ENCODE measurements around the gene ABCA13.
"Not testable (repeated sequence)": the region's sequence is repeated elsewhere in the genome, so short reads cannot be mapped to it uniquely, and the experiment has no call there.

Gene ABCA13

DNA sequence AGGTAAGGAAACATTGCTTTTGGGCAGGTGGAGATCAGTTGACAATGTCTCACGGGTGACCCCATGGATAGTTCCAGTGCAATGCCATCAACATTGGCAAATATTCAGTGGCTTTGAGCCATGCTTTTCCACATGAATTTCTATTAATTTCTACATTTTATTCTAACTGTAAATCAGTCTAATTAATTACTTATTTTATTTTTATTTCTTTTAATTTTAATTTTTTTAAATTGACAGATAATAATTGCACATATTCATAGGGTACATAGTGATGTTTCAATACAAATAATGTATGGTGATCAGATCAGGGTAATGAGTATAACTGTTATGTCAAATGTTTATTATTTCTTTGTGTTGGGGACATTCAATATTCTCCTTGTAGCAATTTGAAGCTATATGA is 3.8 kb downstream of the ABCA13 start:
- in situ Hi-C loops (cut with HindIII; ENCODE audit: low sequenced_read_pairs), result no loop called here

DNA sequence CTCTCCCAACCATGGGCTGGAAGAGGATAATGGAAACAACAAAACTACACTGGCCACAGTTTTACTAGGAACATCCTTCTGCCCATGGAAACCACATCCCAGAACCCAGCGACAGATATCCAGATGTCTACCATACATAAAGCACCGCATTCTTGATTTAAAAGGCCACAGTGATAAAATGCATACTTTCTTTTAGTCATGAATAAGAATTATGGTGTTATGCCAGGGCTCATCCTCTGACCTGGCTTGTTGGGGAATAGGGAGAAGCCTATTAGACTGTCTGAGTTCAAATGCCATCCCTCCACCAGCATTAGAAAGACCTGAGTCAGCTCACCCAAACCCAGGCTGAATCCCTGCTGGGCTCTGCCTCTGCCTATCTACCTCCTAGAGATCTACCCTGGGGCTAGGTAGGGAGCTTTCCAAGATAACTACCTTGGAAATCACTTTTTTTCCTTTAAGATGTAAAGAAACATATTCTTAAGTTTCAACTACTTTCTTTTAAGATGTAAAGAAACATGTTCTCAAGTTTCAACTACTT is 5.2 kb downstream of the ABCA13 start:
- in situ Hi-C loops (cut with HindIII; ENCODE audit: low sequenced_read_pairs), result no loop called here

DNA sequence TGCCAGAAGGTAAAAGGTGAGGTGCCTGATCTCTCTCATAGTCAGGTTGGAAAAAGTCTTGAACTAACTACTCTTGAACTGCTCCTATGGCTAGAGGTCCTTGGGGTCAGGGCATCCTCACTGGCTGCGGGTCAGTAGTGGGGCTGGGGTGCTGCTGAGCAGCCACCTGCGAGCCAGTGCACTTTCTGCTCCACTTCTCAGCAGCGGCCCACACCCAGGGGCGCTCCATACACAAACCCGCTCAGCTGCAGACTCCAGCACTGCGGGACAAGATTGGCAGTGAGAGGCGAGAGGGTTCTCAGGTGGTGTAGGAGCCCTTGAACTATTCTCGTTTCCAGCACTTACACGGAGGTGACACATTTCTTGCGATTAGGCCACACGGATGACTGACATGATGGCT is 6.0 kb downstream of the ABCA13 start:
- in situ Hi-C loops (cut with HindIII; ENCODE audit: low sequenced_read_pairs), result no loop called here

DNA sequence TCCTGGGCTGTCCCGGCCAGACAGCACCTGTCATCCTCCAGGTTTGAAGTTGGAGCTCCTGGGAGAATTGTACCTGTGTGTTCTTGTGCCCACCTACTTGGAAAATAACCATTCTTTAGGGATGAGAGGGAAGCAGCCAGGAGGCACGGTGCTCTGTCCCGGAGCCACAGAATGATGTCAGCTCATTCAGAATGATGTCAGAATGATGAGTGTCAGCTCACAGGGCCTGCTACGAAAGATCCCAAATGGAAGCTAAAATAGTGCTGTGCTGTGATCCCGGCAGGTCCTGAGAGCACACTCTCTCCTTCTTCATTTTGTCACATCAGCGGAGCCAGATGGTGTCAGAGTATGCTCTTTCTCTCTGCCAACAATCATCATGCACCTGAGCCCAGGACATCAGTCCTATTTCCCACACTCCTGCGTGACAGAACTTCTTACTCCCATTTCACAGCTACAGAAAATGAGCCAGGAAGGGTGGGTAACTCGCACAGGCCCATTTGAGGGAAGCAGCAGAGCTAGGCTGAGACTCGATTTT is 8.3 kb downstream of the ABCA13 start:
- in situ Hi-C loops (cut with HindIII; ENCODE audit: low sequenced_read_pairs), result no loop called here

DNA sequence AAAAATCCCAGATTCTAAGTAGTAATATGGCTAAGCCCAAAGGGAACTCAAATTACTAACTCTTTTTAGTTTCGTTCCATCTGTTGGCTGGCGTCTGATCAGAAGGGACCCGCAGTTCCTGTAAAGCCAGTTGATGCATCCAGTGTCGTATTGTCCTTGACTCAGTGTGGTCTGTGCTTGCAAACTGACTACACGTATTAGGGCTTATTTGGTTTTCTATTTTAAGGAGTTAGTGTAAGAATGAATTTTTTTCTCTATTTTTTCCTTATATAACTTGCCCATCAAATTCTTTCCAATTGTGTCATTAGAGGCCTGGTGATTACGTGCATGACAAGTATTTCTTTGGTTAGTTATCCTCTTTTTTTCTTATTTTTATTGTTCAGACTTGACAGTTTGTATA is 9.7 kb downstream of the ABCA13 start:
- in situ Hi-C loops (cut with HindIII; ENCODE audit: low sequenced_read_pairs), result no loop called here

DNA sequence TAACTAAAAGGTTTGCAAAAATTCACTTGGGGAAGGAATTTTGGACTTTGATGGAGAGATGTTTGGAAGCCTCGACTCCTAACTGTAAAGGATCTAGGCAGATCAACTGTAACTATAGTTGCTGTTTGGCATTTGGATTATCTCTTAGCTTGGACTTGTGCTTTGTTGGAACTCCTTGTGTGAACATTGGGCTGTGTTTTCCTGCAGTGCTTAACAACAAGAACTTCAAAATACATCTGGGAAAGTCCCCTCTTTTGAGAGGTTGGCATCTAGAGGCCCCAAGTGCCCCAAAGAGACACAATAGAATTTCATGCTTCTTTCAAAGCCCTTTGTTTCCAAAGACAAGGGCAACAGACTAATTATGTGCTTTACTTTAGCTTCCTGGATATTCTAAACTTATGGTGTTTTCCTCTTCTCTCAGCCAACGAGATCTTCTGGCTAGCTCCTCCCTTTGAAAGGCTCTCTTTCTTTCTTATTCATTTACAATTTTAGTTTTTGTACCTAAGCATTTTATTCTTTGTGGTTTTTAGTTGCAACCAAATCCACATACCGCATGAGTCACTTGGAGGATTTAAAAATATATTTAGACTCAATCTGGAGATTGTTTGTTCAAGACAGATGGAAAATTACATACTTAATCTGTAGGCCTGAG is 11.6 kb downstream of the ABCA13 start:
- in situ Hi-C loops (cut with HindIII; ENCODE audit: low sequenced_read_pairs), result no loop called here

DNA sequence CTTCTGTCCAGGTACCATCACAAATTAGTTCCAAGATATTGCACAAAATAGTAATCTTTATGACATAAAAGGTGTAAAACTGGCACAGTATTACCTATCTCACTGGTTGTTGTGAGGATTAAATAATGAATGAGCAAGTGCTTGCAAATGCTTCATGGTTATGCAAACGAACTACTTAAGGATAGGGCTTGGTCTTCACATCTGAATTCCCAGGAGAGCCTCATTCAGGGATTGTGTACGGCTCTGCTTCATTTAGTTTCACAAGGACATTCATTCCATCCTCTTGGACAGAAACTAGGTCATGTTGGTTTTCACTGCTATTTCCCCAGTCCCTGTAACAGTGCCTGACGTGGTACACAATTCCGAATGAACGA is 12.1 kb downstream of the ABCA13 start:
- in situ Hi-C loops (cut with HindIII; ENCODE audit: low sequenced_read_pairs), result no loop called here

DNA sequence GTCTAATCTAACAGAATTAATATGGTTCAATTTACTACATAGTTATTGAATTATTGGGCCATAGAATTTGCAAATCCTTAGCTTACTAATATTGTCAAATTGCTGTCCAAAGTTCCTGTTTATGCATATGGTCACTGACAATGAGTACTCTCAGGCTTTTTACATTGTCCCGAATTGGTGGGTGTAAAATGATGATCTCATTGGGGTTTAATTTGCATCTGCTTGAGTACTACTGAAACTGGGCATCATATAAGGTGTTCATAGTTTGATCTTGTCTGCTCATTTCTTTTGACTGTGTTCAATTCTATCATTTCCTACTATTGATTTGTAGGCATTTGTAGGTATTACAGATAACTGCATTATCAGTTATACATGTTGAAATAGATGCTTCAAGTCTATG is 12.7 kb downstream of the ABCA13 start:
- in situ Hi-C loops (cut with HindIII; ENCODE audit: low sequenced_read_pairs), result no loop called here

DNA sequence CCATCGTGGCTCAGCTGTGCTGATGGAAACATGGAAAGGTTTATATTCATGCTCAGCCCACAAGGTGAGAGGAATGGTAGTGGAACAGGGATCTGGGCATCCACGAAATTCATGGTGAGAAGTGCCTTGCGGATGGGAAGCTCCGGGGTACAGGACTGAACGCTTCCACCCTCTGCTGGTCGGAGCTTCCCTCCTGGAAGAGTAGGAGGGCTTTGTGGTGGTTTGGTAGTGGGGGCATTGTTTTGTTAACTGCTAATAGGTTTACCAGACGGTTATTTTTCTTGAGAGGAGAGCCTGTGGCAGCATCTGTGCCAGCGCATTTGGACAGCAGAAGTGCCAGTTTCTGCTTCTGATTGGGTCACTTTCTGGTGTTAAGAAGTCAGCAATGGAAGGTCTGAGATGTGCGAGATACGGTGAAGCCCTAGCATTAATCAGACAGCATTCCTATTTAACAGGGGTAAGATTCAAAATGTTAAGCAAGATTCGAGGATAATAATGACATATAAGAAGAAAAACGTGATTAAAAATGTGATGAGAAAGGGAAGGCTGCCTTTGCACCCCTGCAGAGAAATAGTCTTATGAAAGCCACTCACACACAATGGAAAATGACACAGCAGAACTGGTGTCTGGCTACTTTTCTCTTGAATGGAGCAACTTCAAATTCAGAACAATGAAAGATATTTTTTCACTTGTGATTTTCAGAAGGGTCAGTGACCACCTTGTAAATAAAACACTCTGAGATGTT is 17.7 kb downstream of the ABCA13 start:
- in situ Hi-C loops (cut with HindIII; ENCODE audit: low sequenced_read_pairs), result no loop called here

DNA sequence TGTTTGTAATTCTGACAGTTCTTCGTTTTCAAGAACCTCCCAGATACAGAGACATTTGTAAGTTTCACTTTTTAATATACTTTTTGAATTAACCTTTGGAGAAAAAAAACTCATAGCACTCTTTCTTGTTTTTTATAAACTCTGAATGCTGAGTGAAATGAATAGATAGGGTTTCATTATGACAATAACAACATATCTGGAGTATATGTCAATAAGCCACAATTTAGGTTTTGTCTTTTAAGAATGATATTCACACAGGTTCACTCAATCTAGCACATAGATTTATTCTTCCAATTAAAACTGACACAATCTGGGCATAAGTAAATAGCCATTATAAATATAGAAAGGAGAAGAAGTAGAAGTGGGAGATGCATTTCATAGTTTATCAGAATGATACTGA is 21.7 kb downstream of the ABCA13 start:
- in situ Hi-C loops (cut with HindIII; ENCODE audit: low sequenced_read_pairs), result no loop called here

DNA sequence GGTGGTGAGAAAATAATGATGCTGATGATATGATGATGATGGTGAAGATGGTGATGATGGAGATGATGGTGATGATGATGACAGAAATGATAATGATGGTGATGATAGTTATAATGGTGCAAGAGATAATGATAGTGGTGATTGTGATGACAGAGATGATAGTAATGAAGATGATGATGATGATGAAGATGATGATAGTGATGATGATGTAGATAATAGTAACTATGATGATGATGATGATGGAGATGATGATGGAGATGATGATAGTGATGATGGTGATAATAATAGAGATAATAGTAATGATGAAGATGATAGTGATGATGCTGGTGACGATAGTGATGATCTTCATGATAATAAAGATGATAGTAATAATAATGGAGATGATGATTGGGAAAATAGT is 22.2 kb downstream of the ABCA13 start:
- in situ Hi-C loops (cut with HindIII; ENCODE audit: low sequenced_read_pairs), result no loop called here

DNA sequence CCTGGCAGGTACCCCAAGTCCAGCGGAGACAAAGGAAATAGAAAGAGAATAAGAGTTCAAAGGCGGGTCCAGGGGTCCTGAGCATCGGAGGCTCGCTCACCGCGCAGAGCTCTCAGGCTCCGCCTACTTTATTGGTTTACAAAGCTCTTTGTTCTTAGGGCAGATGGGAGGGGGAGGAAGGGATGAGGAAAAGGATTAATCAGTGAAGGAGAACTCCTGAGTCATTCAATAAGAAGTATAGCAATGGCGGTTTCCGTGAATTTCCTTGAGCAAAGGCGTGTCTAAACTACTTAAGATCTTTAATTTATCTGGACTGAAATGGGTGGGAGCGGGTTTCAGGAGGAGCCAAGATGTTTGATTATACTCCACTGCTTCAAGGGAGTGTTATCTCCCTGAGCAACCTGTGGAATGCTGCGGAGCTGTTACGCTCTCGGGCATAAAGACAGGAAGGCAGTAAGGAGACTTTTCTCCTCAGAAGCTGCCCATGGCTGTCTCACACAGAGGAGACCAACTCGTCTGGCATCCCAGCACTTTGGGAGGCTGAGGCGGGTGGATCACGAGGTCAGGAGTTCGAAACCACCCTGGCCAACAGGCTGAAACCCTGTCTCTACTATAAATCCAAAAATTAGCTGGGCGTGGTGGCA is 29.8 kb downstream of the ABCA13 start:
- in situ Hi-C loops (cut with HindIII; ENCODE audit: low sequenced_read_pairs), result not testable (repeated sequence)

DNA sequence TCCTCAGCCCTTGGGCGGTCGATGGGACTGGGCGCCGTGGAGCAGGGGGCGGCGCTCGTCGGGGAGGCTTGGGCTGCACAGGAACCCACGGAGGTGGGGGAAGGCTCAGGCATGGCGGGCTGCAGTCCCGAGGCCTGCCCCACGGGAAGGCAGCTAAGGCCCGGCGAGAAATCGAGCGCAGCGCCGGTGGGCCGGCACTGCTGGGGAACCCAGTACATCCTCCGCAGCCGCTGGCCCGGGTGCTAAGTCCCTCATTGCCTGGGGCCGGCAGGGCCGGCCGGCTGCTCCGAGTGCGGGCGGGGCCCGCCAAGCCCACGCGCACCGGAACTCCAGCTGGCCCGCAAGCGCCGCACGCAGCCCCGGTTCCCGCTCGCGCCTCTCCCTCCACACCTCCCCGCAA is 31.7 kb downstream of the ABCA13 start:
- in situ Hi-C loops (cut with HindIII; ENCODE audit: low sequenced_read_pairs), result not testable (repeated sequence)

DNA sequence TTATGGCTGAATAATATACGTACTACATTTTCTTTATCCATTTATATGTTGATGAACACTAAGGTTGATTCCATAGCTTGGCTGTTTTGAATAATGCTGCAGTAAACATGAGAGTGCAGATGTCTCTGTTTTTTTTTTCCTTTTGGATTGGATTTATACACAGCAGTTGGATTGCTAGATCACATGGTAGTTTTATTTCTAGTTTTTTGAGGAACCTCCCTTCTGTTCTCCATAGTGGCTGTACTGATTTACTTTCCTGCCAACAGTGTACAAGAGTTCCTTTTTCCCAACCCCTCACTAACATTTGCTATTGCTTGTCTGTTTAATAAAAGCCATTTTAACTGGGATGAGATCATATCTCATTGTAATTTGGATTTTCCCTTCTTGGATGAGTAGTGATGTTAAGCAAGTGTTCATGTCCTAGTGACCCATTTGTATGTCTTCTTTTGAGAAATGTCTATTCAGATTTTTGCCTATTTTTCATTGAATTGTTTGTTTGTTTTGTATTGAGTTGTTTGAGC is 36.0 kb downstream of the ABCA13 start:
- in situ Hi-C loops (cut with HindIII; ENCODE audit: low sequenced_read_pairs), result no loop called here

DNA sequence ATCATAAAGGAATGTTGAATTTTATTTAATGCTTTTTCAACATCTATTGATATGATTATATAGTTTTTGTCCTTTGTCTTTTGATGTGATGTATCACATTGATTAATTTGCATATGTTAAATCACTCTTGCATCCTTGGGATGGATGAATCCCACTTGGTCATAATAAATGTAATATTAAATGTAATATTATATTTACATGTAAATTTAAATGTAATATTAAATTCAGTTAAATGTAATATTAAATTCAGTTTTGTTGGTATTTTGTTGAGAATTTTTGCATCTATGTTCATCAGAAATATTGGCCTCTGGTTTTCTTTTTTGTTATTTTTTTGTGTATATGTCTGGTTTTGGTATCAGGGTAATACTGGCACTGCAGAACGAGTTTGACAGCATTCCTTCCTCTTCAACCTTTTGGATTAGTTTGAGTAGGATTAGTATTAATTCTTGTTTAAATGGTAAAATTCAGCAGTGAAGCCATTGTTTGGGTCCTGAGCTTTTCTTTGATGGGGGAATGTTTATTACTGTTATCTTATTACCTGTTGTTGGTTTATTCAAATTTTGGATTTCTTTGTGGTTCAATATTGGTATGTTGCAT is 37.8 kb downstream of the ABCA13 start:
- in situ Hi-C loops (cut with HindIII; ENCODE audit: low sequenced_read_pairs), result no loop called here

DNA sequence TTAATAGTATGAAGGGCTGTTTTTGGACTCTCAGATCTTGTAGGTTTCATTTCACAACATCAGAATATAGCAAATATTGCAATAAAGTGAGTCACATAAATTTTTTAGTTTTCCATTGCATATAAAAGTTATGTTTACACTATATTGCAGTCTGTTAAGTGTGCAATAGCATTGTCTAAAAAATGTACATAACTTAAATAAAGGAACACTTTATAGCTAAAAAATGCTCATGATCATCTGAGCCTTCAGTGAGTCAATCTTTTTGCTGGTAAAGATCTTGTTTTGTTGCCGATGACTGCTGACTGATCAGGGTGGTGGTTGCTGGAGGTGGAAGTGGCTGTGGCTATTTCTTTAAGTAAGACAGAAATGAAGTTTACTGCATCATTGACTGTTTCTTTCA is 42.0 kb downstream of the ABCA13 start:
- in situ Hi-C loops (cut with HindIII; ENCODE audit: low sequenced_read_pairs), result no loop called here

DNA sequence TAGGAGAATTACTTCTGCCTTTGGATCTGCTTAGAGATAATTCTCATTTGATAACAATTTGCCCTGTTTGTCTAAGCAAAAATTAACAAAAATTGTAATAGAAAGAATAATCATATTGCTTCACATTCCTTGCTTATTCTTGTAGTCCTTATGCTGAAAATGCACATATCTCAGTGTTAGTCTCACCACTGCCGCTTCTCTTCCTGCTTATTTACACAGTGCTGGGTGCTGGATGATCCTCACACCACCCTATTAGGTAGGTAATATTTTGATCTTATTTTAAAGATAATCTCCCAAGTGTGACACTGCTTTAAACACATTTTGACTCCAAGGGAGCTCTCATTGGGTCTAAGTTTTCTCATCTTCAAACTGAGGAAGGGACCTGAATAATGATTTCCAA is 46.0 kb downstream of the ABCA13 start:
- in situ Hi-C loops (cut with HindIII; ENCODE audit: low sequenced_read_pairs), result no loop called here

DNA sequence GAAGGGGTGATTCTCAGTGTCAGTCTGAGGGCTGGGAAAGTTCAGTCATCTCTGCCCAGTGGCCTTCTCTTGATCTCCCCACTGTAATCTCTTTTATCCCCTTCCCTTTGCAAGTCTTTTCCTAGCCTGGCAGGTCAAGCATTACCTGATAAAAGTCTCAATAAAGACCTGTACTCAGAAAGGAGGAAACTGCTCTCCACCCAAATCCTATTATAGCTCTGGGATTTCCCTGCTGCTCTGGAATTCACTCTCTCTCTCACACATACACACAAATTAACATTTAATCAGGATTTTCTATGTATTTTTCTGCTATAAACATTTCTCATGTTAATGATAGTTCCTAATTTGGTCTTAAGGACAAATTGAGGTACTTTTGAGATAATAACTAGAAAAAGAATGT is 46.5 kb downstream of the ABCA13 start:
- in situ Hi-C loops (cut with HindIII; ENCODE audit: low sequenced_read_pairs), result no loop called here

DNA sequence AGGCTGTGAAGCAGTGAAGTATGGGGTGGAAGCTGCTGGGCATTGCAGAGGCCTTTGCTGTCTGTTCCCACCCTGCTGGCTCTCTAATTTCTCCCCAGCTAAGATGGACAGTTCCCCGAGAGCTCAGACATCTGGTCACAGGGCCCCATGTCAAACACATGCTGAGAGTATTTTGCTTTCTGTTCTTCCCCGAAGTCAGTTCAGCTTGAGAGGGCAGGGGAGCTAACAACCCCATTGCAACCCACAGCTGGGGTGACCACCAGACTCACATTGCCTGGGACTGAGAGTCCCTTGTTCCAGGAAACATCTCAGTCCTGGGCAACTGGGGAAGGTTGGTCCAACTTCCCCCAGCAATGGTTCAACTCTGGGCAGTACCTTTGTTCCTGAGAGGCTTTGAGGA is 52.8 kb downstream of the ABCA13 start:
- in situ Hi-C loops (cut with HindIII; ENCODE audit: low sequenced_read_pairs), result no loop called here

DNA sequence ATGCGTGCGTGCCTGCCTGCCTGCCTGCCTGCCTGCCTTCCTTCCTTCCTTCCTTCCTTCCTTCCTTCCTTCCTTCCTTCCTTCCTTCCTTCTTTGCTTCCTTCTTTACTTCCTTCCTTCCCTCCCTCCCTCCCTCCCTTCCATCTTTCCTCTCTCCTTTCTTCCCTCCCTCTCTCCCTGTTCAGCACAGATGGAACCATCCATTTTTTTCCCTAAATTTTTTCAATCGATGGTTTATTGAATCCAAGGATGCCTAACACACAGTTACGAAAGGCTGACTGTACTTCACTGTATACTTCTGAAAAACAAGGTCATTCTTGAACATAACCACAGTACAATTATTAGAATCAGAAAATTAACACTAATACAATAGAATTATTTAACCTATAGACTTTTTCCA is 53.8 kb downstream of the ABCA13 start:
- in situ Hi-C loops (cut with HindIII; ENCODE audit: low sequenced_read_pairs), result no loop called here

DNA sequence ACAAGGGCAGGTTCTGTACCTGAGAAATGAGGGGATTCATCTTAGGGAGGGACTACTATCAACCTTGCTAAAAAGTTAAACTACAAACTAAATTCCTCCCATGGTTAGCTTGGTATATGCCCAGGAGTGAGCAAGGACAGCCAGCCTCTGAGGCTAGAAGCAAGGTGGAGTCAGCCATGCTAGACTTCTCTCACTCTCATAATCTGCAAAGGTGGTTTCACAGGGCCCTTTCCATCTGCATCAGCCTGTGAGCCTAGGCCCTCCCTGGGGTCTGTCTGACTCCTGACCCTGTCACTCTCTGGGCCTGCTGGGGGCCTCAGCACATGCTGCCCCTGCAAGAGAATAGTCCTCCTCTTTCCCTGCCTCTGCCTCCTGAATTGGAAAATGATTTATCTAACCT is 66.1 kb downstream of the ABCA13 start:
- in situ Hi-C loops (cut with HindIII; ENCODE audit: low sequenced_read_pairs), result no loop called here

All from DLD1 (cell line).